ENCODE results near the gene SYNPR. TPM values are rescaled to one million over a fixed set of nuclear protein-coding genes. Genes with fewer than 3 reads are reported as not detected.

Gene SYNPR
- total RNA-seq, 1 donor from 2014 or later: 3.7 TPM

- Mint-ChIP-seq H3K9me3 (peaks cover 5% of the 10 kb centered on the region), H3K4me3 (no peak overlapping the region), H3K36me3 (no peaks in the 10 kb centered on the region), H3K4me1 (no peaks in the 10 kb centered on the region), H3K27me3 (ENCODE audit: low read depth) (peaks cover 15% of the 10 kb centered on the region), H3K27ac (no peak overlapping the region)
- TF ChIP-seq CTCF (IDR thresholded peaks at IDR 0.05; ENCODE audit: unreplicated experiment): no peak
- no peak for DNase-seq (ENCODE audit: low spot score in 2 of 2, unreplicated experiment in 2 of 2)
Measured at GRCh38 chr3:63532521-63532920, 254.4 kb downstream of the SYNPR start.

GRCh38 chr3:63538919-63539318 lies 260.8 kb downstream of the SYNPR start:
- no peak overlapping the region for H3K4me3 Mint-ChIP-seq
- no peak for DNase-seq (ENCODE audit: low spot score in 2 of 2, unreplicated experiment in 2 of 2)
- TF ChIP-seq CTCF (IDR thresholded peaks at IDR 0.05; ENCODE audit: unreplicated experiment): no peak
- no peaks in the 10 kb centered on the region for H3K27me3 Mint-ChIP-seq (ENCODE audit: low read depth)
- H3K9me3 Mint-ChIP-seq: no peaks in the 10 kb centered on the region
- peaks cover 5% of the 10 kb centered on the region for H3K4me1 Mint-ChIP-seq
- H3K27ac Mint-ChIP-seq: no peak overlapping the region
- no peaks in the 10 kb centered on the region for H3K36me3 Mint-ChIP-seq

- TF ChIP-seq CTCF (IDR thresholded peaks at IDR 0.05; ENCODE audit: unreplicated experiment): no peak
- H3K27ac Mint-ChIP-seq: peak overlapping the region; percentile 77
- H3K9me3 Mint-ChIP-seq: peaks cover 7% of the 10 kb centered on the region
Measured at GRCh38 chr3:63555767-63556166, 277.7 kb downstream of the SYNPR start.

GRCh38 chr3:63556401-63556800 lies 278.3 kb downstream of the SYNPR start:
- peaks cover 17% of the 10 kb centered on the region for H3K4me1 Mint-ChIP-seq

More at GRCh38 chr3:63555767-63556166, 277.7 kb downstream of the SYNPR start:
- no peak for DNase-seq (ENCODE audit: low spot score in 2 of 2, unreplicated experiment in 2 of 2)
- Mint-ChIP-seq H3K27me3 (ENCODE audit: low read depth) (peaks cover 2% of the 10 kb centered on the region), H3K4me1 (peaks cover 14% of the 10 kb centered on the region), H3K4me3 (no peak overlapping the region), H3K36me3 (no peaks in the 10 kb centered on the region)

GRCh38 chr3:63557912-63558311 lies 279.8 kb downstream of the SYNPR start:
- no peak for TF ChIP-seq CTCF (IDR thresholded peaks at IDR 0.05; ENCODE audit: unreplicated experiment)
- no peak for DNase-seq (ENCODE audit: low spot score in 2 of 2, unreplicated experiment in 2 of 2)
- Mint-ChIP-seq H3K27ac (no peak overlapping the region), H3K9me3 (peaks cover 3% of the 10 kb centered on the region), H3K36me3 (no peaks in the 10 kb centered on the region), H3K4me3 (no peak overlapping the region), H3K4me1 (peaks cover 27% of the 10 kb centered on the region), H3K27me3 (ENCODE audit: low read depth) (peaks cover 2% of the 10 kb centered on the region)

More at GRCh38 chr3:63556401-63556800, 278.3 kb downstream of the SYNPR start:
- Mint-ChIP-seq H3K36me3 (no peaks in the 10 kb centered on the region), H3K4me3 (no peak overlapping the region), H3K27me3 (ENCODE audit: low read depth) (peaks cover 2% of the 10 kb centered on the region), H3K27ac (no peak overlapping the region), H3K9me3 (peaks cover 6% of the 10 kb centered on the region)
- DNase-seq (ENCODE audit: low spot score in 2 of 2, unreplicated experiment in 2 of 2): no peak
- no peak for TF ChIP-seq CTCF (IDR thresholded peaks at IDR 0.05; ENCODE audit: unreplicated experiment)

- Mint-ChIP-seq H3K36me3 (no peaks in the 10 kb centered on the region), H3K9me3 (no peaks in the 10 kb centered on the region), H3K27me3 (ENCODE audit: low read depth) (peaks cover 7% of the 10 kb centered on the region), H3K4me1 (peaks cover 30% of the 10 kb centered on the region), H3K27ac (no peak overlapping the region), H3K4me3 (no peak overlapping the region)
- no peak for TF ChIP-seq CTCF (IDR thresholded peaks at IDR 0.05; ENCODE audit: unreplicated experiment)
- DNase-seq (ENCODE audit: low spot score in 2 of 2, unreplicated experiment in 2 of 2): no peak
Measured at GRCh38 chr3:63559884-63560283, 281.8 kb downstream of the SYNPR start.
